GM19099 (cell line): ENCODE results near the gene HMCN1.

Source experiments
- POLR2A ChIP-seq: IDR thresholded peaks from 3 replicates; pipeline ENCODE4 v1.6.1; 2011; ENCODE audit warnings: low read depth; ENCODE audit not compliant: insufficient read length; ENCODE audit errors: extremely low read depth

The HMCN1 gene

GRCh38 chr1:186113461-186113860 lies 379.3 kb downstream of the HMCN1 start:
- TF ChIP-seq POLR2A, result no peak

GRCh38 chr1:186118724-186119123 lies 384.5 kb downstream of the HMCN1 start:
- TF ChIP-seq POLR2A, result no peak

DNA sequence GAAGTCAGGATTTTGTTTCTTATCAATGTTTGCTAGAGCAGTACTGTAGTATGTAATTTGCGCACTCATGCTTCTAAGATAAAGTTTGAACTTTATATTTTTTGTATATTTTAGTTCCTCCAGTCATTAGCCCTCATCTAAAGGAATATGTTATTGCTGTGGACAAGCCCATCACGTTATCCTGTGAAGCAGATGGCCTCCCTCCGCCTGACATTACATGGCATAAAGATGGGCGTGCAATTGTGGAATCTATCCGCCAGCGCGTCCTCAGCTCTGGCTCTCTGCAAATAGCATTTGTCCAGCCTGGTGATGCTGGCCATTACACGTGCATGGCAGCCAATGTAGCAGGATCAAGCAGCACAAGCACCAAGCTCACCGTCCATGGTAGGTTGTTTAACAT lies 388.6 kb downstream of the HMCN1 start:
- TF ChIP-seq POLR2A, result no peak

- TF ChIP-seq POLR2A, result no peak
Measured at GRCh38 chr1:186125035-186125434, 390.8 kb downstream of the HMCN1 start.

DNA sequence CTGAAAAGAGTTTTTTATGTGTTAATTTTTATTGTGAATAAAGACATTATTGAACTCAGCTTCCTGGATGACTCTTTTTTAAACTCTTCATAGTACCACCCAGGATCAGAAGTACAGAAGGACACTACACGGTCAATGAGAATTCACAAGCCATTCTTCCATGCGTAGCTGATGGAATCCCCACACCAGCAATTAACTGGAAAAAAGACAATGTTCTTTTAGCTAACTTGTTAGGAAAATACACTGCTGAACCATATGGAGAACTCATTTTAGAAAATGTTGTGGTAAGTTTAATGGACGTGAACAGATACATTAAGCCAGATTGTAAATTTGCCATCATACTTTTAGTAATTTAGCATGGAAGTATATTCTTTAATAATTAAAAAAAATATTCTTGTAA lies 391.3 kb downstream of the HMCN1 start:
- TF ChIP-seq POLR2A, result no peak

DNA sequence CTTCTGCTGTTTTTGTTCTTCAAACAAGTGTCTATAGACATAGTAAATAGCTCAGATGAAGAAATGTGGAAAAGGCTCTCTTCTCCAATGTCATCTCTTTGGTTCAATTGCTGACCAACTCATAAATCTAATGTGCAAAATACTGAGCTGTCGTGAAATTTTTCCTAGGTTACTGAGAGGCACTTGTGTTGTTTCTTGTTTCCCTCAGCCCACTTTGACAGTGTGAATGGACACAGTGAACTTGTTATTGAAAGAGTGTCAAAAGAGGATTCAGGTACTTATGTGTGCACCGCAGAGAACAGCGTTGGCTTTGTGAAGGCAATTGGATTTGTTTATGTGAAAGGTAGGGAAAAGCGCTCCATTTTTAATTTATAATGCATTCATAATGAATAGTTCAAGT lies 395.6 kb downstream of the HMCN1 start:
- no peak for TF ChIP-seq POLR2A

DNA sequence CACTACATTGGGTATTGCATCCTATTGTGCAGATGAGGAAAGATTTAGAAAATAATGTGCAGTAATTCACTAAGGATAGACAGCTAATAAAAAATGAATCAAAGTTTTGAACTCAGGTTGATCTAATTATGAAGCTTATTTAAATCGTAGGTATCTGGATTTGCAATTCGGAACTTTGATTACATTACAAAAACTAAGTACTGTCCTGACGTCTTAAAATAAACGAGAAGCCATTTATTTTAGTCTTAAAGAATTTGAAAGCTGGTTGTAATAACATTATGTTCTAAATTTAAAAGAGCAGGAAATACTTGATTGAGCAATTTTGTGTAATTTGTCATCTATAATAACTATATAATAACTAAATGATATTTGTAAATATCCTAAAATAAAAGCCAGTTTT lies 404.9 kb downstream of the HMCN1 start:
- TF ChIP-seq POLR2A, result no peak

DNA sequence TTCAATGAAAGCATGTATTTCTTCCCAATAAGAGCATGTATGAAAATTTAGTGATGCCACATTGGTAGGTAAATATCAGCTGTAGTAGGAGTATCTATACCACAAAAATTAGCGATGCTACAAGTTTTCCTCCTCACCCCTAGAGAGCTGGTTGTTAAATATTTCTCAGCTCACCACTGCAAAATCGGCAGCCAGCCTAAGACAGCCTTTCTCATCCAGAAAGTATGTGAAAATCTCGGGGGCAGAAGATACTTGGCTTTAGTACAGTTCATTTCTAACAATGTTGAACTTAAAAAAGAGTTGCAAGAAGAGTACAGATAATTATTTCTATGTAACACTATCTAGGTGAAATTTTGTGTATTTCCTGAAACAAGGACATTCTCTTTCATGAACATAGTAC lies 405.5 kb downstream of the HMCN1 start:
- TF ChIP-seq POLR2A, result no peak

DNA sequence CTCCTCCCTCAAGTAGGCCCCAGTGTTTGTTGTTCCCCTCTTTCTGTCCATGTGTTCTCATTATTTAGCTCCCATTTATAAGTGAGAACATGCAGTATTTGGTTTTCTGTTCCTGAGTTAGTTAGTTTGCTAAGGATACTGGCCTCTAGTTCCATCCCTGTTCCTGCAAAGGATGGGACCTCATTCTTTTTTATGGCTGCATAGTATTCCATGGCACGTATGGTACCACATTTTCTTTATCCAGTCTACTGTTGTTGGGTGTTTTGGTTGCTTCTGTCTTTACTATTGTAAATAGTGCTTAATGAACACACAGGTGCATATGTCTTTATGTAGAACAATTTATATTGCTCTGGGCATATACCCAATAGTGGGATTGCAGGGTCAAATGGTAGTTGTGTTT lies 408.0 kb downstream of the HMCN1 start:
- TF ChIP-seq POLR2A, result no peak

DNA sequence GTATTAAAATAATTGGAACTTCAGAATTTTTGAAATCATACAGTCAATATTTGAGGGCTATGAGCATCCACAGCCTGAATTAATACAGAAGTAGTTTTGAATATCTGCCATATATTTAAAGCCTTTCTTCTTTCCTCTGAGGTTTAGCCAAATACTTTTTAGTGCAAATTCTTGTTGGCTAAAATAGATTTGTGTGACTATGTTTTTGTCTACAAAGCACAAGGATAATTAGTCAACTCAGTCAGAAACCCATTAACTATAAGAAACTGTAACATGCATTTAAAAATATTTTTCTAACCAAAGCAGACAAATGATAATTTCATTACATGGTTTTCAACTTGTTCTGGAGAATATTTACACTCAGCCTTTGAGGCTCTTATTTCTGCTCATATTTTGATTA lies 408.7 kb downstream of the HMCN1 start:
- TF ChIP-seq POLR2A, result no peak

GRCh38 chr1:186143481-186143880 lies 409.3 kb downstream of the HMCN1 start:
- no peak for TF ChIP-seq POLR2A

GRCh38 chr1:186144505-186144904 lies 410.3 kb downstream of the HMCN1 start:
- TF ChIP-seq POLR2A, result no peak

DNA sequence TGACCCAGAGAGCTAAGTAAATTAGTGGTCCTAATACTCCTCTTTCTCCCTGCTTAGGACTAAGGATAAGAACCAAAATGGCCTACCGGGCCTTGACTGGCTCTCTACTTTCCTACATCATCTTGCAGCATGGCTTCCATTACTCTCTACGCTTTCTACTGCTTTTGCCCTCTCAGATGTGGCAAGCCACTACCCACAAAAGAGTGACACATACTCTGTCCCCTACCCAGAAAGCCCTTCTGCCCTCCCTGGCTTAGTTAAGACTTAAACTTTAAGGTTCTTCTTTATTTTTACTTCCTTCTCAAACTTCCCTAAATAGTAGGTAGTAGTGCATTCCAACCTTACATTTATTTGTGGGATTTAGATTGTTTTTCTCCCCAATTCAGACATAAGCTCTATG lies 412.8 kb downstream of the HMCN1 start:
- TF ChIP-seq POLR2A, result no peak

DNA sequence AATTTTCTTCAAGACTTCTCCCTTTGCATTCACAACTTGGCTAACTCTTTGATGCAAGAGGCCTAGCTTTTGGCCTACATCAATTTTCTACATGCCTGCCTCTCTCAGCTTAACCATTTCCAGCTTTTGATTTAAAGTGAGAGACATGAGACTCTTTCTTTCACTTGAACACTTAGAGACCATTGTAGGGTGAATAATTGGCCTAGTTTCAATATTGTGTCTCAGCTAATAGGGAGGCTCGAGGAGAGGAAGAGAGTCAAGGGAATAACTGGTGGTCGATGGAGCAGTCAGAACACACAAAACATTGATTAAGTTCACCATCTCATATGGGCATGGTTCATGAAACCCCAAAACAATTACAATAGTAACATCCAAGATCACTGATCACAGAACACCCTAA lies 415.4 kb downstream of the HMCN1 start:
- no peak for TF ChIP-seq POLR2A

GRCh38 chr1:186152227-186152619 lies 418.0 kb downstream of the HMCN1 start:
- TF ChIP-seq POLR2A, result no peak

GRCh38 chr1:186152620-186153239 lies 418.5 kb downstream of the HMCN1 start:
- no peak for TF ChIP-seq POLR2A

DNA sequence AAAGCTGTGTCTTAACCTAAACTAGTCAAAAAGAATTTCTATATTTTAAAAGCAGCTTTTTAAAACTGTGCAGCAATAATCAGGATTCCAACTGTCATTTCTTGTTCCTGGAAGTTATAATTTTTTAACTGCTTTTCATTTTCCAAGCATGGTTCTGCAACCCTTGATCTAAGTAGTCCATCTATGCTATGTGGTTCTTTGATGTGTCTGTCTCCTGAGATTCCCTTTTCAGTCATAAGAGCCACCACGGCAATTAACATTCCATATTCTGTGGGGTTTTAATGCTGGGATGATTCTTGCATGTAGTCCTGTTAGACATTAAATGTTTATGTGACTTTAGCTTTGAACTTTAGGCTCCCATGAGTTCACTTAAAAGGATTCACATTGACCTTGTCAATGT lies 420.5 kb downstream of the HMCN1 start:
- TF ChIP-seq POLR2A, result no peak
